HCT116 (cell line): ENCODE measurements around the gene CDK5RAP2. TPM values are rescaled to one million over a fixed set of nuclear protein-coding genes. Genes with fewer than 3 reads are reported as not detected.

Source experiments
- ATAC-seq: fragments of 200-7000 bp; cut with Tn5 transposase; 2 replicates; pipeline ENCODE4 v1.9.1; 2020; ENCODE audit warnings: mild to moderate bottlenecking, moderate library complexity
- BruUV-seq: library from RNA; stranded (reverse); fragments of 400-500 nt; replicated peaks from 2 replicates; lab custom pipeline; 2021; lab: Mats Ljungman, UMichigan
- CTCF ChIA-PET: fragments of 300-600 bp; sonication (Branson Sonifier 250); formaldehyde crosslinking; loops from one replicate; lab custom pipeline; 2021; ENCODE audit warnings: antibody characterized with exemption; lab: Charles Lee
- POLR2A ChIA-PET: fragments of 300-600, 350-600 bp; sonication (Branson Sonifier 250); formaldehyde crosslinking; loops from one replicate; lab custom pipeline; 2021; ENCODE audit warnings: antibody characterized with exemption; lab: Charles Lee
- RAD21 ChIA-PET, 2 experiments: fragments of 300-600 bp; sonication (Branson Sonifier 250); formaldehyde crosslinking; loops; one replicate each; lab custom pipeline; 2023; ENCODE audit warnings: low total read pairs in 2 of 2; ENCODE audit not compliant: uncharacterized antibody in 2 of 2, unreplicated experiment in 2 of 2, low non-redundant PET in 1 of 2; lab: Charles Lee
- DNase-seq: peaks from one replicate; pipeline ENCODE4 v3.0.0-alpha.2; 2010; ENCODE audit warnings: low read depth, low spot score
- H2AFZ ChIP-seq: fragments of 200-600 bp; shearing (Covaris generic), sonication (generic); 2 replicates; pipeline ENCODE4 v1.6.1; 2017; ENCODE audit warnings: low read depth, mixed run types, mixed read lengths, antibody characterized with exemption, low read length; ENCODE audit not compliant: poor library complexity, severe bottlenecking
- H3K27ac ChIP-seq: 2 replicates; pipeline ENCODE4 v1.5.1; 2012; ENCODE audit warnings: low read depth, low read length
- H3K27me3 ChIP-seq: fragments of 200-600 bp; sonication (generic); 2 replicates; pipeline ENCODE4 v1.6.1; 2016; ENCODE audit warnings: mixed run types, low read length, mixed read lengths; ENCODE audit not compliant: insufficient read depth
- H3K36me3 ChIP-seq, 2 experiments: fragments of 200-500 bp in 1 of 2; fragments of 200-600 bp in 1 of 2; sonication (Bioruptor generic) in 1 of 2; sonication (generic) in 1 of 2; 2 replicates each; pipeline versions ENCODE4 v1.5.1 to v1.6.1; 2014 to 2016; ENCODE audit warnings: low read length in 2 of 2, inconsistent platforms in 1 of 2, mixed read lengths in 1 of 2, mixed run types in 1 of 2; ENCODE audit not compliant: insufficient read depth in 2 of 2, control insufficient read depth in 1 of 2
- H3K4me1 ChIP-seq, 2 experiments: fragments of 200-600 bp in 1 of 2; sonication (generic) in 1 of 2; 2 replicates each; pipeline versions ENCODE4 v1.5.1 to v1.6.1; 2012 to 2017; ENCODE audit warnings: low read length in 2 of 2, inconsistent platforms in 1 of 2, mild to moderate bottlenecking in 1 of 2, mixed read lengths in 1 of 2, mixed run types in 1 of 2, moderate library complexity in 1 of 2; ENCODE audit not compliant: insufficient read depth in 2 of 2, control insufficient read depth in 1 of 2
- H3K4me2 ChIP-seq: fragments of 200-600 bp; sonication (generic); 2 replicates; pipeline ENCODE4 v1.6.1; 2017; ENCODE audit warnings: mixed run types, low read length, mixed read lengths
- H3K4me3 ChIP-seq, 2 experiments: fragments of 200-600 bp in 1 of 2; sonication (generic) in 1 of 2; replicated peaks in 1 of 2; 2 replicates each; pipeline ENCODE4 v1.5.1; 2011 to 2016; ENCODE audit warnings: low read length in 2 of 2, control low read depth in 1 of 2, low read depth in 1 of 2, mild to moderate bottlenecking in 1 of 2, mixed read lengths in 1 of 2, mixed run types in 1 of 2
- H3K79me2 ChIP-seq: fragments of 200-600 bp; sonication (generic); 2 replicates; pipeline ENCODE4 v1.6.1; 2017; ENCODE audit warnings: mild to moderate bottlenecking, mixed run types, low read length, moderate library complexity, mixed read lengths; ENCODE audit not compliant: insufficient read depth
- H3K9ac ChIP-seq: fragments of 200-600 bp; sonication (generic); 2 replicates; pipeline ENCODE4 v1.6.1; 2016; ENCODE audit warnings: low read length, mixed read lengths
- H3K9me2 ChIP-seq: fragments of 200-600 bp; sonication (generic), shearing (Covaris generic); 2 replicates; pipeline ENCODE4 v1.6.1; 2017; ENCODE audit warnings: mixed run types, mild to moderate bottlenecking, moderate library complexity; ENCODE audit not compliant: insufficient read depth
- H3K9me3 ChIP-seq, 2 experiments: fragments of 200-500 bp in 1 of 2; fragments of 200-600 bp in 1 of 2; sonication (Bioruptor generic) in 1 of 2; sonication (generic) in 1 of 2; 2 replicates each; pipeline ENCODE4 v1.6.1; 2014 to 2017; ENCODE audit warnings: low read length in 2 of 2, mixed read lengths in 2 of 2, inconsistent platforms in 1 of 2, low read depth in 1 of 2, mild to moderate bottlenecking in 1 of 2, mixed run types in 1 of 2, moderate library complexity in 1 of 2; ENCODE audit not compliant: control insufficient read depth in 1 of 2, insufficient read depth in 1 of 2
- H4K20me1 ChIP-seq: fragments of 200-600 bp; sonication (generic), shearing (Covaris generic); 2 replicates; pipeline ENCODE4 v1.6.1; 2017; ENCODE audit warnings: mixed run types, mild to moderate bottlenecking, moderate library complexity; ENCODE audit not compliant: insufficient read depth
- CEBPB ChIP-seq: IDR thresholded peaks from 2 replicates; pipeline ENCODE4 v1.6.1; 2012; ENCODE audit warnings: low read depth
- EGR1 ChIP-seq: IDR thresholded peaks from 2 replicates; pipeline ENCODE4 v1.6.1; 2012; ENCODE audit warnings: low read depth
- ELF1 ChIP-seq: IDR thresholded peaks from 2 replicates; pipeline ENCODE4 v1.6.1; 2012; ENCODE audit warnings: low read depth, borderline replicate concordance
- EZH2 ChIP-seq: fragments of 200-600 bp; sonication (generic); IDR thresholded peaks from 2 replicates; pipeline ENCODE4 v1.6.1; 2017; ENCODE audit warnings: antibody characterized with exemption, mixed run types
- FOSL1 ChIP-seq: IDR thresholded peaks from 2 replicates; pipeline ENCODE4 v1.6.1; 2012; ENCODE audit warnings: low read depth
- JUND ChIP-seq: IDR thresholded peaks from 2 replicates; pipeline ENCODE4 v1.6.1; 2012
- POLR2A ChIP-seq: IDR thresholded peaks from 2 replicates; pipeline ENCODE4 v1.7.0; 2011; ENCODE audit warnings: borderline replicate concordance; ENCODE audit not compliant: insufficient read depth, insufficient read length; ENCODE audit errors: extremely low read depth
- POLR2AphosphoS5 ChIP-seq: IDR thresholded peaks from 2 replicates; pipeline ENCODE4 v1.6.1; 2011; ENCODE audit warnings: mild to moderate bottlenecking, low read depth, low read length, moderate library complexity
- SIN3A ChIP-seq: IDR thresholded peaks from 2 replicates; pipeline ENCODE4 v1.6.1; 2012; ENCODE audit warnings: low read depth
- SP1 ChIP-seq: IDR thresholded peaks from 2 replicates; pipeline ENCODE4 v1.6.1; 2012; ENCODE audit warnings: low read depth
- SRF ChIP-seq: IDR thresholded peaks from 2 replicates; pipeline ENCODE4 v1.6.1; 2012; ENCODE audit warnings: low read depth
- TCF7L2 ChIP-seq: IDR thresholded peaks from 2 replicates; pipeline ENCODE4 v1.7.0; 2011; ENCODE audit warnings: borderline replicate concordance, inconsistent platforms; ENCODE audit not compliant: insufficient read depth, insufficient read length; ENCODE audit errors: extremely low read depth
- ZFX ChIP-seq: fragments of 450-650 bp; IDR thresholded peaks from 2 replicates; pipeline ENCODE4 v1.6.1; 2017
- ZNF274 ChIP-seq: fragments of 200-500 bp; sonication (Bioruptor generic); IDR thresholded peaks from 2 replicates; pipeline ENCODE4 v1.6.1; 2014; ENCODE audit warnings: mild to moderate bottlenecking, low read depth, low read length, inconsistent platforms
- intact Hi-C: fragments of 100-400 bp; cut with micrococcal nuclease; formaldehyde crosslinking; loops from 2 replicates; pipeline ENCODE4 v1.10.0; 2022
- total RNA-seq: library from RNA; stranded (reverse); gene quantifications from one replicate; pipeline ENCODE4 v1.2.1, GENCODE V29; 2021; ENCODE audit not compliant: unreplicated experiment
- TF ChIP-seq, protein P1 (sequence below): IDR thresholded peaks from 2 replicates; pipeline ENCODE4 v1.6.1; 2012
- TF ChIP-seq, protein P2 (sequence below): IDR thresholded peaks from 2 replicates; pipeline ENCODE4 v1.6.1; 2011; ENCODE audit warnings: mild to moderate bottlenecking, low read length, moderate library complexity; ENCODE audit not compliant: insufficient replicate concordance; ENCODE audit errors: extremely low read depth
- TF ChIP-seq, protein P3 (sequence below), 3 experiments: fragments of 200-600 bp in 1 of 3; sonication (generic) in 1 of 3; IDR thresholded peaks in 2 of 3; conservative IDR thresholded peaks in 1 of 3; 2 replicates each; pipeline ENCODE4 v1.5.1; 2012 to 2017; ENCODE audit warnings: low read depth in 2 of 3, low read length in 2 of 3, antibody characterized with exemption in 1 of 3, borderline replicate concordance in 1 of 3, control low read depth in 1 of 3, mild to moderate bottlenecking in 1 of 3, mixed read lengths in 1 of 3, mixed run types in 1 of 3, moderate library complexity in 1 of 3; ENCODE audit not compliant: insufficient read depth in 1 of 3
- TF ChIP-seq, protein P4 (sequence below): IDR thresholded peaks from 2 replicates; pipeline ENCODE4 v1.6.1; 2012
- TF ChIP-seq, protein P5 (sequence below): IDR thresholded peaks from 2 replicates; pipeline ENCODE4 v1.6.1; 2012; ENCODE audit warnings: low read depth

The CDK5RAP2 gene
- total RNA-seq, 1 experiment from 2014 or later: 56.2 TPM

DNA sequence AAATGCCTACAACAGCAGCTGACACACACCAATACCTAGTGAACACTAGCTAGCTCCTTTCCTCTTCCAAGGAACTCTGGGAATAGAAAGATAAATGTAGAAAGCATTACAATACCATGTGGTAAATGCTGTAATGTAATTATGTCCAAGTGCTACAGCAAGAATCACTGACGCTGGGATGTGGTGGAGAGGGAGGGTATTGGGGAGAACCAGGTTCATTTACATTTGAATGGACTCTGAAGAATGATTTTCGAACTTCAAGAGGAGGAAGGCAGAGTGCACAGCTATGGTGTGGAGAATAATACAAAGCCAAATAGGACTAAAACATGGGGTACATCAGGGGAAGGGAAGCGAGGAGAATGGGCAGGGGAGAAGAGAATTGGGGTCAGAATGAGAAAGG, 158.0 kb downstream of the CDK5RAP2 start:
- intact Hi-C loops: no loop called here
- no peaks in the 10 kb centered on the region for H3K79me2 ChIP-seq
- RAD21 ChIA-PET: no interaction called here
- peaks cover 0 to 4% of the 10 kb centered on the region in 2 experiments; a peak in 1 of 4 replicates for H3K4me1 ChIP-seq
- no peaks in the 10 kb centered on the region for H3K9me2 ChIP-seq
- H3K27me3 ChIP-seq: no peaks in the 10 kb centered on the region
- no peak for ATAC-seq
- CTCF ChIA-PET: no interaction called here
- DNase-seq: no peak
- POLR2A ChIA-PET: no interaction called here
- peaks cover 5% of the 10 kb centered on the region; the same call in 1 of the 2 replicates for H4K20me1 ChIP-seq
- peaks cover 0 to 8% of the 10 kb centered on the region in 2 experiments; a peak in 1 of 4 replicates for H3K36me3 ChIP-seq
- H3K9me3 ChIP-seq: no peaks in the 10 kb centered on the region
- H3K4me2 ChIP-seq: no peak overlapping the region
- H3K9ac ChIP-seq: no peak overlapping the region
- TF ChIP-seq EZH2: no peak
- no peak for TF ChIP-seq TCF7L2
- TF ChIP-seq JUND: no peak
- TF ChIP-seq SIN3A: no peak
- TF ChIP-seq, protein P1, sequence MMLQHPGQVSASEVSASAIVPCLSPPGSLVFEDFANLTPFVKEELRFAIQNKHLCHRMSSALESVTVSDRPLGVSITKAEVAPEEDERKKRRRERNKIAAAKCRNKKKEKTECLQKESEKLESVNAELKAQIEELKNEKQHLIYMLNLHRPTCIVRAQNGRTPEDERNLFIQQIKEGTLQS: no peak
- no peak for TF ChIP-seq POLR2A
- TF ChIP-seq ZFX: no peak
- TF ChIP-seq, protein P2, sequence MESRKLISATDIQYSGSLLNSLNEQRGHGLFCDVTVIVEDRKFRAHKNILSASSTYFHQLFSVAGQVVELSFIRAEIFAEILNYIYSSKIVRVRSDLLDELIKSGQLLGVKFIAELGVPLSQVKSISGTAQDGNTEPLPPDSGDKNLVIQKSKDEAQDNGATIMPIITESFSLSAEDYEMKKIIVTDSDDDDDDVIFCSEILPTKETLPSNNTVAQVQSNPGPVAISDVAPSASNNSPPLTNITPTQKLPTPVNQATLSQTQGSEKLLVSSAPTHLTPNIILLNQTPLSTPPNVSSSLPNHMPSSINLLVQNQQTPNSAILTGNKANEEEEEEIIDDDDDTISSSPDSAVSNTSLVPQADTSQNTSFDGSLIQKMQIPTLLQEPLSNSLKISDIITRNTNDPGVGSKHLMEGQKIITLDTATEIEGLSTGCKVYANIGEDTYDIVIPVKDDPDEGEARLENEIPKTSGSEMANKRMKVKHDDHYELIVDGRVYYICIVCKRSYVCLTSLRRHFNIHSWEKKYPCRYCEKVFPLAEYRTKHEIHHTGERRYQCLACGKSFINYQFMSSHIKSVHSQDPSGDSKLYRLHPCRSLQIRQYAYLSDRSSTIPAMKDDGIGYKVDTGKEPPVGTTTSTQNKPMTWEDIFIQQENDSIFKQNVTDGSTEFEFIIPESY: no peak
- TF ChIP-seq POLR2AphosphoS5: no peak
- no peak for TF ChIP-seq ZNF274
- TF ChIP-seq ELF1: no peak
- no peak for TF ChIP-seq SP1
- no peak for TF ChIP-seq CEBPB
- TF ChIP-seq, protein P3, sequence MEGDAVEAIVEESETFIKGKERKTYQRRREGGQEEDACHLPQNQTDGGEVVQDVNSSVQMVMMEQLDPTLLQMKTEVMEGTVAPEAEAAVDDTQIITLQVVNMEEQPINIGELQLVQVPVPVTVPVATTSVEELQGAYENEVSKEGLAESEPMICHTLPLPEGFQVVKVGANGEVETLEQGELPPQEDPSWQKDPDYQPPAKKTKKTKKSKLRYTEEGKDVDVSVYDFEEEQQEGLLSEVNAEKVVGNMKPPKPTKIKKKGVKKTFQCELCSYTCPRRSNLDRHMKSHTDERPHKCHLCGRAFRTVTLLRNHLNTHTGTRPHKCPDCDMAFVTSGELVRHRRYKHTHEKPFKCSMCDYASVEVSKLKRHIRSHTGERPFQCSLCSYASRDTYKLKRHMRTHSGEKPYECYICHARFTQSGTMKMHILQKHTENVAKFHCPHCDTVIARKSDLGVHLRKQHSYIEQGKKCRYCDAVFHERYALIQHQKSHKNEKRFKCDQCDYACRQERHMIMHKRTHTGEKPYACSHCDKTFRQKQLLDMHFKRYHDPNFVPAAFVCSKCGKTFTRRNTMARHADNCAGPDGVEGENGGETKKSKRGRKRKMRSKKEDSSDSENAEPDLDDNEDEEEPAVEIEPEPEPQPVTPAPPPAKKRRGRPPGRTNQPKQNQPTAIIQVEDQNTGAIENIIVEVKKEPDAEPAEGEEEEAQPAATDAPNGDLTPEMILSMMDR (IDR thresholded peaks at IDR 0.05 in 2 of 3, conservative IDR thresholded peaks at IDR 0.05 in 1 of 3; ENCODE audit: borderline replicate concordance in 1 of 3, insufficient read depth in 1 of 3, low read depth in 2 of 3, low read length in 2 of 3): no peak
- TF ChIP-seq, protein P4, sequence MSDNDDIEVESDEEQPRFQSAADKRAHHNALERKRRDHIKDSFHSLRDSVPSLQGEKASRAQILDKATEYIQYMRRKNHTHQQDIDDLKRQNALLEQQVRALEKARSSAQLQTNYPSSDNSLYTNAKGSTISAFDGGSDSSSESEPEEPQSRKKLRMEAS: no peak
- TF ChIP-seq SRF: no peak
- TF ChIP-seq, protein P5, sequence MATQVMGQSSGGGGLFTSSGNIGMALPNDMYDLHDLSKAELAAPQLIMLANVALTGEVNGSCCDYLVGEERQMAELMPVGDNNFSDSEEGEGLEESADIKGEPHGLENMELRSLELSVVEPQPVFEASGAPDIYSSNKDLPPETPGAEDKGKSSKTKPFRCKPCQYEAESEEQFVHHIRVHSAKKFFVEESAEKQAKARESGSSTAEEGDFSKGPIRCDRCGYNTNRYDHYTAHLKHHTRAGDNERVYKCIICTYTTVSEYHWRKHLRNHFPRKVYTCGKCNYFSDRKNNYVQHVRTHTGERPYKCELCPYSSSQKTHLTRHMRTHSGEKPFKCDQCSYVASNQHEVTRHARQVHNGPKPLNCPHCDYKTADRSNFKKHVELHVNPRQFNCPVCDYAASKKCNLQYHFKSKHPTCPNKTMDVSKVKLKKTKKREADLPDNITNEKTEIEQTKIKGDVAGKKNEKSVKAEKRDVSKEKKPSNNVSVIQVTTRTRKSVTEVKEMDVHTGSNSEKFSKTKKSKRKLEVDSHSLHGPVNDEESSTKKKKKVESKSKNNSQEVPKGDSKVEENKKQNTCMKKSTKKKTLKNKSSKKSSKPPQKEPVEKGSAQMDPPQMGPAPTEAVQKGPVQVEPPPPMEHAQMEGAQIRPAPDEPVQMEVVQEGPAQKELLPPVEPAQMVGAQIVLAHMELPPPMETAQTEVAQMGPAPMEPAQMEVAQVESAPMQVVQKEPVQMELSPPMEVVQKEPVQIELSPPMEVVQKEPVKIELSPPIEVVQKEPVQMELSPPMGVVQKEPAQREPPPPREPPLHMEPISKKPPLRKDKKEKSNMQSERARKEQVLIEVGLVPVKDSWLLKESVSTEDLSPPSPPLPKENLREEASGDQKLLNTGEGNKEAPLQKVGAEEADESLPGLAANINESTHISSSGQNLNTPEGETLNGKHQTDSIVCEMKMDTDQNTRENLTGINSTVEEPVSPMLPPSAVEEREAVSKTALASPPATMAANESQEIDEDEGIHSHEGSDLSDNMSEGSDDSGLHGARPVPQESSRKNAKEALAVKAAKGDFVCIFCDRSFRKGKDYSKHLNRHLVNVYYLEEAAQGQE: no peak
- no peak for TF ChIP-seq EGR1
- no peak for TF ChIP-seq FOSL1
- H2AFZ ChIP-seq: no peak overlapping the region
- no peak overlapping the region for H3K4me3 ChIP-seq
- no TSS peak for BruUV-seq
- no peak overlapping the region for H3K27ac ChIP-seq
